K562 (cell line): ENCODE measurements around the gene SHC1. TPM values are rescaled to one million over a fixed set of nuclear protein-coding genes. Genes with fewer than 3 reads are reported as not detected.
A peak's percentile ranks its signal among the peaks of the same experiment; 100 is the strongest.

Experiments used
- CHD4 ChIP-seq: fragments of 200-600 bp; sonication (generic); IDR thresholded peaks from 3 replicates; pipeline ENCODE4 v1.6.1; 2012; ENCODE audit warnings: low read depth, mild to moderate bottlenecking, mixed read lengths, low read length, inconsistent platforms; ENCODE audit not compliant: insufficient read depth, insufficient replicate concordance, poor library complexity, severe bottlenecking
- E2F3 ChIP-seq: fragments of 250-450 bp; sonication (Bioruptor Pico); IDR thresholded peaks from 2 replicates; pipeline ENCODE4 v1.4.0; 2020; ENCODE audit warnings: mild to moderate bottlenecking
- ETV1 ChIP-seq: fragments of 450-650 bp; conservative IDR thresholded peaks from 2 replicates; pipeline ENCODE4 v1.6.1; 2016; ENCODE audit warnings: missing genetic modification characterization, control low read depth, low read depth, missing compliant biosample characterization
- GABPB1 ChIP-seq: sonication (generic); formaldehyde crosslinking; IDR thresholded peaks from 2 replicates; pipeline ENCODE4 v1.8.0; 2022; ENCODE audit warnings: mild to moderate bottlenecking, missing genetic modification reagents
- HDAC6 ChIP-seq: IDR thresholded peaks from 2 replicates; pipeline ENCODE4 v1.6.1; 2012; ENCODE audit warnings: low read depth, mild to moderate bottlenecking, control low read depth, inconsistent platforms, low read length, moderate library complexity
- KAT7 ChIP-seq: sonication (generic); formaldehyde crosslinking; IDR thresholded peaks from 2 replicates; pipeline ENCODE4 v1.8.0; 2022; ENCODE audit warnings: missing genetic modification reagents, mild to moderate bottlenecking, borderline replicate concordance
- MTF1 ChIP-seq: fragments of 250-450 bp; sonication (Bioruptor Pico); IDR thresholded peaks from 2 replicates; pipeline ENCODE4 v1.9.0; 2021; ENCODE audit warnings: moderate library complexity, mild to moderate bottlenecking, inconsistent platforms, borderline replicate concordance
- POLR2G ChIP-seq: fragments of 200-400 bp; formaldehyde crosslinking; IDR thresholded peaks from 2 replicates; pipeline ENCODE4 v1.6.1; 2017; ENCODE audit warnings: low read depth, mild to moderate bottlenecking, antibody characterized with exemption, low read length, moderate library complexity
- SIN3A ChIP-seq, 2 experiments: fragments of 150-350 bp in 1 of 2; IDR thresholded peaks; 2 replicates each; pipeline ENCODE4 v1.6.1; 2011 to 2016; ENCODE audit warnings: borderline replicate concordance in 2 of 2, low read depth in 2 of 2, low read length in 2 of 2, mild to moderate bottlenecking in 2 of 2, moderate library complexity in 2 of 2; ENCODE audit not compliant: control insufficient read depth in 1 of 2
- STAG1 ChIP-seq: sonication (generic); formaldehyde crosslinking; IDR thresholded peaks from 2 replicates; pipeline ENCODE4 v1.5.0; 2020; ENCODE audit warnings: missing genetic modification reagents, borderline replicate concordance
- TEAD4 ChIP-seq, 2 experiments: sonication (generic) in 1 of 2; formaldehyde crosslinking in 1 of 2; IDR thresholded peaks; 2 replicates each; pipeline versions ENCODE4 v1.6.1 to v1.8.0; 2012 to 2022; ENCODE audit warnings: borderline replicate concordance in 1 of 2, inconsistent platforms in 1 of 2, low read length in 1 of 2, mild to moderate bottlenecking in 1 of 2, missing genetic modification reagents in 1 of 2
- ZBTB7A ChIP-seq: IDR thresholded peaks from 2 replicates; pipeline ENCODE4 v1.6.1; 2011; ENCODE audit warnings: low read depth, mild to moderate bottlenecking, low read length, moderate library complexity, borderline replicate concordance; ENCODE audit not compliant: control insufficient read depth
- ZFX ChIP-seq: sonication (generic); formaldehyde crosslinking; IDR thresholded peaks from 2 replicates; pipeline ENCODE4 v1.8.0; 2022; ENCODE audit warnings: mild to moderate bottlenecking, missing genetic modification reagents, moderate library complexity
- ZNF212 ChIP-seq: fragments of 450-650 bp; formaldehyde crosslinking; IDR thresholded peaks from 2 replicates; pipeline ENCODE4 v1.4.0; 2020; ENCODE audit warnings: mild to moderate bottlenecking
- ZNF232 ChIP-seq: sonication (generic); formaldehyde crosslinking; IDR thresholded peaks from 2 replicates; pipeline ENCODE4 v1.8.0; 2022; ENCODE audit warnings: mild to moderate bottlenecking, missing genetic modification reagents
- ZNF778 ChIP-seq: fragments of 450-650 bp; formaldehyde crosslinking; IDR thresholded peaks from 2 replicates; pipeline ENCODE4 v1.4.0; 2020; ENCODE audit warnings: mild to moderate bottlenecking, moderate library complexity
- polyA plus RNA-seq, 8 experiments: library from polyadenylated mRNA; depleted of rRNA in 4 of 8; stranded (reverse) in 5 of 8; unstranded in 3 of 8; fragments of >200 nt; fragmentation: Nextera tagmentation in 2 of 8; fragmentation: Illumina TruSeq in 1 of 8; extraction: Ambion mirVana in 2 of 8; extraction: Trizol in 1 of 8; gene quantifications; 2 replicates each; pipeline versions ENCODE4 v1.2.1 to v1.2.3, GENCODE V29; 2011 to 2014; ENCODE audit warnings: inconsistent platforms in 1 of 8, missing spikeins in 1 of 8
- total RNA-seq, 7 experiments: library from RNA; depleted of rRNA in 6 of 7; stranded (reverse); fragments of >200 nt in 6 of 7; fragmentation: Illumina TruSeq in 2 of 7; extraction: Trizol in 2 of 7; gene quantifications; 2 replicates each; pipeline versions ENCODE4 v1.2.1 to v1.2.3, GENCODE V29; 2011 to 2021; ENCODE audit warnings: low replicate concordance in 1 of 7
- TF ChIP-seq, protein P1 (sequence below): sonication (generic); formaldehyde crosslinking; IDR thresholded peaks from 2 replicates; pipeline ENCODE4 v1.8.0; 2022; ENCODE audit warnings: mild to moderate bottlenecking, missing genetic modification reagents
- TF ChIP-seq, protein P2 (sequence below): sonication (generic); formaldehyde crosslinking; IDR thresholded peaks from 2 replicates; pipeline ENCODE4 v1.8.0; 2023; ENCODE audit warnings: mild to moderate bottlenecking, missing genetic modification reagents
- TF ChIP-seq, protein P3 (sequence below), 3 experiments: fragments of 200-800 bp in 1 of 3; sonication (Bioruptor generic) in 1 of 3; sonication (generic) in 1 of 3; formaldehyde crosslinking in 1 of 3; IDR thresholded peaks; 2 replicates each; pipeline versions ENCODE4 v1.6.1 to v1.8.0; 2016 to 2022; ENCODE audit warnings: mild to moderate bottlenecking in 2 of 3, missing compliant biosample characterization in 2 of 3, missing genetic modification characterization in 2 of 3, missing genetic modification reagents in 1 of 3

Gene SHC1
- total and polyA plus RNA-seq, 9 of the 15 experiments (the other 6 are each of a cell fraction or from before 2014, with no cell fraction given), result 4.1 to 113 (median 51.9) TPM

DNA sequence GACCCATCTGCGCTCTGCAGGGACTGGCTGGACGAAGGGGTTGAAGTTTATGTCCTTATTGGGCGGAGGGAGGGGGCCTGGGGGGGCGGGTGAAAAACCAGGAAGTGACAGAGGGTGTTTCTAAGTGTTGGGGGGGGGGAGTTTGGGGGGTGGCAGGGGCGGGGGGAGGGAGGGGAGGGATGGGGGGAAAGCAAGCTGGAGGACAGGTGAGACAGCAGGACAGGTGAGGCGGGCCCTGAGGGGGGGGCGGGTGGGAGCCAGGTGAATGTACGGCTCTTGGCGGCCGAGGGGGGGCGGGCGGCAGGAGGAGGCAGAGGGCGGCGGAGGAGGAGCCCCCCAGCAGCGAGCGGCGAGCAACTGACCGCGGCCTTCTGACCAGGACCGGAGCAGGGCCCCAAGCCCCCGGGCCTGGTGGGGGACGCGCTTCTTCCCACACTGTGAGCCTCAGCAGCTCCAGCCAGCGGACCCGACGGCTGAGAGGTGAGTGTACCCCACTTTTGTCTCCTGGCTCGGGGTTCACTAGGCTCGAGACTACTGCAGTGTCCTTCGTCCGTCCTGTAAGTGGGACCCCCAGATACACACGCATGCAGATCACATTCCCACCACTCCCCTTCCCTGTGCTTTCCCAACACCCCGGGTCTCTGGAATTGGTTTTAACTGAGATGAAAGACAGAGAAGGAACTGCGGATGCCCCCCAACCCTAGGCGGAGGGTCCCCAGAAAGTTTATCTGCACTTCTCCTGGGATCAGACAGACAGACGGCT is 32.1 kb upstream of the SHC1 start, which contains the start of gene ZBTB7B (continued):
- TF ChIP-seq ZNF232 (CRISPR knock-in tag) (no peak), ZNF778 (CRISPR knock-in tag) (no peak), ZBTB7A (peak; percentile 84), E2F3 (CRISPR knock-in tag) (no peak), ZFX (CRISPR knock-in tag) (peak; percentile 62), ETV1 (tag) (no peak), GABPB1 (CRISPR knock-in tag) (no peak), CHD4 (peak; percentile 50), KAT7 (CRISPR knock-in tag) (0 out of 2 replicates have a peak, but pooled peaks have one; percentile 6), MTF1 (no peak), TEAD4 (IDR thresholded peaks at IDR 0.05; ENCODE audit: low read length) (no peak), TEAD4 (CRISPR knock-in tag; IDR thresholded peaks at IDR 0.05; ENCODE audit: borderline replicate concordance) (no peak), ZNF212 (CRISPR knock-in tag) (no peak), POLR2G (peak; percentile 52; the same call in 1 of the 2 replicates), STAG1 (CRISPR knock-in tag) (no peak), SIN3A (IDR thresholded peaks at IDR 0.05; ENCODE audit: borderline replicate concordance in 2 of 2, control insufficient read depth in 1 of 2, low read depth in 2 of 2, low read length in 2 of 2) (peak; percentile 27 to 29; a peak in 1 of 4 replicates), HDAC6 (no peak)
- TF ChIP-seq, protein P1, sequence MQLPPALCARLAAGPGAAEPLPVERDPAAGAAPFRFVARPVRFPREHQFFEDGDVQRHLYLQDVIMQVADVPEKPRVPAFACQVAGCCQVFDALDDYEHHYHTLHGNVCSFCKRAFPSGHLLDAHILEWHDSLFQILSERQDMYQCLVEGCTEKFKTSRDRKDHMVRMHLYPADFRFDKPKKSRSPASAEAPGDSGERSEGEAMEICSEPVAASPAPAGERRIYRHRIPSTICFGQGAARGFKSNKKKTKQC (CRISPR knock-in tag), result 0 out of 2 replicates have a peak, but pooled peaks have one; percentile 17
- TF ChIP-seq, protein P2, sequence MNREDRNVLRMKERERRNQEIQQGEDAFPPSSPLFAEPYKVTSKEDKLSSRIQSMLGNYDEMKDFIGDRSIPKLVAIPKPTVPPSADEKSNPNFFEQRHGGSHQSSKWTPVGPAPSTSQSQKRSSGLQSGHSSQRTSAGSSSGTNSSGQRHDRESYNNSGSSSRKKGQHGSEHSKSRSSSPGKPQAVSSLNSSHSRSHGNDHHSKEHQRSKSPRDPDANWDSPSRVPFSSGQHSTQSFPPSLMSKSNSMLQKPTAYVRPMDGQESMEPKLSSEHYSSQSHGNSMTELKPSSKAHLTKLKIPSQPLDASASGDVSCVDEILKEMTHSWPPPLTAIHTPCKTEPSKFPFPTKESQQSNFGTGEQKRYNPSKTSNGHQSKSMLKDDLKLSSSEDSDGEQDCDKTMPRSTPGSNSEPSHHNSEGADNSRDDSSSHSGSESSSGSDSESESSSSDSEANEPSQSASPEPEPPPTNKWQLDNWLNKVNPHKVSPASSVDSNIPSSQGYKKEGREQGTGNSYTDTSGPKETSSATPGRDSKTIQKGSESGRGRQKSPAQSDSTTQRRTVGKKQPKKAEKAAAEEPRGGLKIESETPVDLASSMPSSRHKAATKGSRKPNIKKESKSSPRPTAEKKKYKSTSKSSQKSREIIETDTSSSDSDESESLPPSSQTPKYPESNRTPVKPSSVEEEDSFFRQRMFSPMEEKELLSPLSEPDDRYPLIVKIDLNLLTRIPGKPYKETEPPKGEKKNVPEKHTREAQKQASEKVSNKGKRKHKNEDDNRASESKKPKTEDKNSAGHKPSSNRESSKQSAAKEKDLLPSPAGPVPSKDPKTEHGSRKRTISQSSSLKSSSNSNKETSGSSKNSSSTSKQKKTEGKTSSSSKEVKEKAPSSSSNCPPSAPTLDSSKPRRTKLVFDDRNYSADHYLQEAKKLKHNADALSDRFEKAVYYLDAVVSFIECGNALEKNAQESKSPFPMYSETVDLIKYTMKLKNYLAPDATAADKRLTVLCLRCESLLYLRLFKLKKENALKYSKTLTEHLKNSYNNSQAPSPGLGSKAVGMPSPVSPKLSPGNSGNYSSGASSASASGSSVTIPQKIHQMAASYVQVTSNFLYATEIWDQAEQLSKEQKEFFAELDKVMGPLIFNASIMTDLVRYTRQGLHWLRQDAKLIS (CRISPR knock-in tag), result 0 out of 2 replicates have a peak, but pooled peaks have one; percentile 44
- TF ChIP-seq, protein P3, sequence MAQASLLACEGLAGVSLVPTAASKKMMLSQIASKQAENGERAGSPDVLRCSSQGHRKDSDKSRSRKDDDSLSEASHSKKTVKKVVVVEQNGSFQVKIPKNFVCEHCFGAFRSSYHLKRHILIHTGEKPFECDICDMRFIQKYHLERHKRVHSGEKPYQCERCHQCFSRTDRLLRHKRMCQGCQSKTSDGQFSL (CRISPR knock-in tag; IDR thresholded peaks at IDR 0.05), result no peak; the same call in 1 of the 2 replicates
- TF ChIP-seq, protein P3 (tag; IDR thresholded peaks at IDR 0.05), result peak in 1 of 2 experiments; percentile 85; a peak in 2 of 4 replicates
